NCI-H748 treated with DMSO at 0.1 percent for 48 hours (cell line): ENCODE results near the gene COL4A2.

Experiments
- DNase-seq: peaks from one replicate; lab custom pipeline; 2025; lab: John Stamatoyannopoulos, UW

Gene COL4A2

DNA sequence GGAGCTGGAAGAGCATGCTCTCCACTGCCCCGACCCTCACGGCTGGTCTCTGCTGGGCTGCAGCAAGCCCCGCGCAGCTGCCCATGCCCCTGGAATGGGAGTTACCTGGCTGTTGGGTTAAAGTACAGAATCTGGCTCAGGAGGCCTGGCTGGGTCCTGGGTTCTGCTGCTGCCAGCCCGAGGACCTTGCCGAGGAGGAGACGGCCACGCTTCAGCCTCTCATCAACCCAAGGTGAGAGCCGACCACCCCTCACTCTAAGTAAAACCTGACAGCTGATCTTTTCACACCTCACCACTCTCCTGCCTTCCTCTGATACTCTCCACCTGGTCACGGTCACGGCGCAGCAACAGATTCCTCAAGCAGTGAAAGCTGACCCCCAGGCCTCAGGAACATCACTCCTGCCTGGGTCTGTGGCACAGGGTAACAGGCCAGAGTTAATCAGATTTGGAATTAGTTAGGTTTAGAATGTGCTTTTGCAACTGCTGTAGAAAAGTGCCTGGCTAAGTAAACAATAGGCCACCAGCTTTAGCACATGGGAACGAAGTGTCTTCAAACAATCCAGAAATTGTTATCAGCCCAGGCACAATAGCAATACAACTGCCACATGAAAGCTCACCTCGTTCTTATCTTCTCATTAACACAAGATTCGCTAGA is 233.9 kb downstream of the COL4A2 start:
- DNase-seq, result no peak

DNA sequence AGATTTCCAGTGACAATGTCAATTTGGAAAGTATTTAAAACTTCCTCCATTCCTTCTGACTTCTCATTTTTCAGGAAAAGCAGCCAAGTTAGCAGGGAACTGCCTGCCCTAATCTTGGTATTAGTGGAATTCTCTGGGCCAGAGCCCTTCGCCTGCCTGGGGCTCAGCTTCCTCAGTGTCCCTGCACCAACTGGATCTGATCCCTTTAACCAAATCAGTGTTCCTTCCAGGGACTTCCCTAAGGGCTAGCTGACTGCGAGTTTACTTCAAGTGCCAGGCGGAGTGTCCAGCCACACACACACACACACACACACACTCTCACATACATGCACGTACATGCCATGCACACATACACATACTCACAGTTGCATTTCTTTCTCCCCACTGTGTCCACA is 234.4 kb downstream of the COL4A2 start:
- DNase-seq, result no peak

DNA sequence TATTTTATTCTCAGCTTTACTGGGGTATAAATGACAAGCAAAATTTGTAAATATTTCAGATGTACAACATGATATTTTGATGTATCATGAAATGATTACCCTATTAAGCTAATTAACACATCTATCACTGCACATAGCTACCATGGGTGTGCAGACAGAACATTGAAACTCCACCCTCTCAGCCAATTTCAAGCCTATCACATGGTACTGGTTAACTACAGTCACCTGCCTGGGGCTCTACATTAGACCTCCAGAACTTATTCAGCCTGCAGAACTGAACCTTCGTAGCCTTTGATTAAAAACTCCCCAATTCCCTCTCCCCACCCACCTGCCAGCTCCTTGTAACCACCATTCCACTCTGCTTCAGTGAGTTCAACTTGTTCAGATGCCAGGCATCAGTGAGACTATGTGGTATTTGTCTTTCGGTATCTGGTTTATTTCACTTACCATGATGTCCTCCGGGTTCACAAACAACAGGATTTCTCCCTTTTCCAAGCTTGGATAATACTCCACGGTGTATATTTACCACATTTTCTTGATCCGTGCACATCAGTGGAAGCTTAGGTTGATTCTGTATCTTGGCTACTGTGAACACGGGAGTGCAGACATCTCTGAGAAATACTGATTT is 235.2 kb downstream of the COL4A2 start:
- no peak for DNase-seq

GRCh38 chr13:110546378-110546777 is 239.3 kb downstream of the COL4A2 start:
- DNase-seq, result no peak

GRCh38 chr13:110546926-110547325 is 239.8 kb downstream of the COL4A2 start:
- no peak for DNase-seq

DNA sequence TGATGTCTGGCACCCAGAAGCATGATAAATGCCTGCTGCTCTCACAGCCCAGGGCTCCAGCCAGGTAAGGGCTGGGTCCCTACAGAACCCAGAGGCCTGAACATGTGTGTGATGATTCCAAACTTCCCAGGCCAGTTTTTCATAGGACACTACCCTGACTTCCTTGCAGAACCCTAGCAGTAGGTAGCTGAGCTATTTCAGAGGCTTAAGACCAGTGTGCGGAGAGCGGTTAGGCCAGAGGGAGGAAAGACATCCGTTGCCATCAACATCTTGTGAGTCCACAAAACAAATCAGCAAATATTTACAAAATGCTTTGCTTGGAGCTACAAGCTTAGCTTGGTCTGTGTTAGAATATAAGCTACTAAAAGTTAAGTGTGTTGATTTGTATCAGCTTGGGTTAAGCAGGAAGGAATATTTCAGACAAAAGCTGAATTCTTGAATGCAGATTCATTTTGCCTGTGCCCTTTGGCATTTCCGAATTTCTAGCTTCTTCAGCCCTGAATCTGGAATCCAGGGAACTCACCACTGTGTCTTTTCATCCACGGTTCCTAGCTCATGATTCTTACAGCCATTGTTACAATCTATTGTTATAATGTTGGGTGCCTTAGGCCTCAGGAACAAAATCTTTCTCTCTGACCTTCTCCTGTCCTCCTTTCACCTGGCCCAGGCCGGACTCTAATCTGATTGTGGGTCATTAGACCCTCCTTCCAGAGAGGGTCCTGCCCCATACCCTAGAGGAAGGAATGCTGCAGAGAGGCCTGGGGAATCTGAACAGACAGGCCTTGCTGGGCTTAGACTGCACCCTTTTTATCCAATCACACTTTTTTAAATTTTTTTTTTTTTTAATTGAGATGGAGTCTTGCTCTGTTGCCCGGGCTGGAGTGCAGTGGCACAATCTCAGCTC is 242.1 kb downstream of the COL4A2 start:
- DNase-seq, result no peak

DNA sequence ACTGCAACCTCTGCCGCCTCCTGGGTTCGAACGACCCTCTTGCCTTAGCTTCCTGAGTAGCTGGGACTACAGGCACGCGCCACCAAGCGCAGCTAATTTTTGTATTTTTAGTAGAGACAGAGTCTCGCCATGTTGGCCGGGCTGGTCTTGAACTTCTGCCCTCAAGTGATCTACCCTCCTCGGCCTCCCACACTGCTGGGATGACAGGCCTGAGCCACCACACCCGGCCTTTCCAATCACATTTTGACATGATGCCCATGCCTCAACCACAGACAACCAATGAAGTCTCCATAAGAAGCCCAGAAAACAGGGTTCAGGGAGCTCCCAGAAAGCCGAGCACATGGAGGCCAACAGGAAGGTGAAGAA is 242.7 kb downstream of the COL4A2 start:
- no peak for DNase-seq

DNA sequence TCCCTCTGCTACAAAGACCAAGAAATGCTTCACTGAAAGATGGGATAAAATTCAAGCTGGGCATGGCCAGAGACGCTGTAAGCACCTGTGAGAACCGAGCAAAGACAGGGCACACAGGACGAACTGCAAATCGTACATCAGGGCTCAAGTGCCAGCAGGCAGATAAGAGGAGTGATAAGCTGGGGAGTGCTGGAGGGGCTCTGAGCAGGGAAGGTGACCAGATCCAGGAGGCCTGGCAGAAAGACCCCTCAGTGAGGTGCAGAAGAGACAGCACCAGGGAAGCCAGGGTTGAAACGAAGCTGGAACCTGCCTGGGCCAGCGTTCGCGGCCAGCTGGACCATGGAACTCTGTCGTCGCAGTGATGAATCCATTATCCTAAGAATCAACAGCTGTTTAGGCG is 244.2 kb downstream of the COL4A2 start:
- DNase-seq, result no peak

- no peak for DNase-seq
These were observed 245.7 kb downstream of the COL4A2 start for GRCh38 chr13:110552767-110553166.

DNA sequence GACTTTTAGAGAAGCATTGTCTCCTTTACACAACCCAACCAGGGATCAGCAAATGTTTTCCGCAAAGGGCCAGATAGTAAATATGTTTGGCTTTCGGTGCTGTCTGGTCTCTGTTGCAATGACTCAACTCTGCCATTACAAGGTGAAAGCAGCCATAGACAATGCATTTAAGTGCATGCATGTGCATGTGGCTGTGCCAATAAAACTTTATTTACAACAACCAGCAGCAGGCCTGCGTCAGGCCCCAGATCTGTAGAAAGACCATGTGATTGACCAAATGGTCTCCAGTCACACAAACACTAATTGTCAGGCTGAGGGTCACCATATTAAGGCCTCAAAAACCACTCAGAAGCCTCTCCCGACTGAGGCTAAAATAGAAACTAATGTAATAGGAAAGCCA is 246.3 kb downstream of the COL4A2 start:
- DNase-seq, result no peak

DNA sequence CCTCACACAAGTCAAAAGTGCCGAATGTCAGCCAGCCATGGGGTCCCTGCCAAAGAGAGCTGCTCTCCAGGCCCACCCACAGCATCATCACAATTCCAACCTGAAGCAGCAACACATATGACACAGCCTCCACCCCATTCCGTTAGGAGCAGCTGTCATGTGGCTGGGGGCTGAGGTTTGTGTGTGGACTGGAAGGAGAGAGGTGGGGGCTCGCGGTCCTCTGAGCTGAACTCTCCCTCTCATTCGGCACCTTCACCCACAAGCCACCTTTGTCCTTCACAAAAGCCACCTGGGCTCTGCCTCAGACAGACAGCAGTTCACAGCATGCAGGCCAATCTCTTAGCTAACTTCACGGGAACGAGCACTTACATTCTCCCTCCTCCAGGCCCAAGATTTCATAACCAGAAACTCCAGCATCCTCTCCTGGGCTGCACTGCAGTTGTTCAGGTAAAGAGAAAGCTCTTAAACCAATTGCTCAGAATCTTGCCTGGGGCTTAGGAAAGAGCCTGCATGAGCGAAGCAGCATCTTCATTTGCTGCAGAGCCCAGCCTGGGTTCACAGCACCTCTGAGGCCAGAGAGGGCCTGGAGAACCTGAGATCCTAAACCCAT is 247.2 kb downstream of the COL4A2 start:
- DNase-seq, result no peak

GRCh38 chr13:110554946-110555345 is 247.9 kb downstream of the COL4A2 start:
- no peak for DNase-seq

DNA sequence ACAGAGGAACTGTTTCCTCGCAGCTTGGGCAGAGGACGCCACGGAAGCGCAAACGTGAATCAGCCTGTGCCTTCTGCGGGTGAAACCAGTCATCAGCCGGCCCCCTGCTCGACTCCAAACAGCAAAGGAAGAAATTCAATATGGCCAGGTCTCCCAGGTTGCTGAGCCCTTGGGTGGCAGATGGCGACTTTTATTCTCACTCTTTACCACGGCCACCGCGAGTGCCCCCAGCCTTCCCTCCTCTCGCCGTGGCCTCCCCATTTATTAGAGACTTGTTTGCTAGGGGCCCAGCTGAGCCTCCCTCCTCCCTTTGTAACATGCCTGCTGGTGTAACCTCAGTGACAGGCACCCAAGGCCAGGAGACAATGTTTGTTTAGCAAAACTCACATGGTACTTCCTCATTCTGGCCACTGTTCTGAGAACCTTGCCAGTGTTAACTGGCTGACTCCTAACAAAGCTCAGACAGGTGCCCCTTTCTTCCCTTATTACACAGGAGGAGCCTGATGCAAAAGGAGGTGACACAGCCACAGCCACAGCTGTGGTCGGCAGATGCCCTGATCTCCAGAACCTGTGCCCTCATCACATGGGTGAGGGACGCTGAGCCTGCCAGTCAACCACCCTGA is 248.6 kb downstream of the COL4A2 start:
- DNase-seq, result no peak

DNA sequence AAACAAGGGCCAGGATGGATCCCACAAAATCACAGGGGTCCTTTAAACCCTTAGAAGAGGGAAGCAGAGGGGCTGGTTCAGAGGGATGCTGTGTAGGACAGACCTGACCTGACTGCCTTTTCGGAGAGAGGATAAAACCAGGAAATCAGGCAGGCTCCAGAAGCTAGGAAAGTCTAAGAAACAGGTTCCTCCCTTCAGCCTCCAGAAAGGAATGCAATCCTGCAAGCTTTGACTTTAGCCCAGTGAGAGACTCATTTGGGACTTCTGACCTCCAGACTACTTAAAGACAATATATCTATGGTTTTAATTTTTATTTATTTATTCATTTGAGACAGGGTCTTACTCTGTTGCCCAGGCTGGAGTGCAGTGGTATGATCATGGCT is 249.1 kb downstream of the COL4A2 start:
- DNase-seq, result no peak

DNA sequence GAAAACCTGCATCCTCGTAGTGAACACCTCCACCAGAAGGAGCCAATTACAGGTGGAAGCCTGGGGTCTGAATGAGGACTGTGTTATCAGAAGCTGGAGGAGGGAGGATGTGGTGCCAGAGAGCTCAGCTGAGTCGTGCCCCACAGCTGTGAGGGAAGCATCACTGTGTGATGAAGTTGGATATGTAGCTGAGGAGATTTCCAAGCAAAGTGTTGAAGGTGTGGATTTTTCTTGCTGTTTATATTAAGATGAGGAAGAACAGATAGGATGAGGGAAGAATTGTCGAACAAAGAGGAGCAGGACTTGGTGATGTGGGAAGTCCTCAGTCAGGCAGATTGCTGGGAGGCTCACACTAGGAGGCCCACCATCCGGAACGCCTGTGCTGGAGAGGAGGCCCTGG is 250.0 kb downstream of the COL4A2 start:
- no peak for DNase-seq

- no peak for DNase-seq
These were observed 250.7 kb downstream of the COL4A2 start for GRCh38 chr13:110557610-110558305.

DNA sequence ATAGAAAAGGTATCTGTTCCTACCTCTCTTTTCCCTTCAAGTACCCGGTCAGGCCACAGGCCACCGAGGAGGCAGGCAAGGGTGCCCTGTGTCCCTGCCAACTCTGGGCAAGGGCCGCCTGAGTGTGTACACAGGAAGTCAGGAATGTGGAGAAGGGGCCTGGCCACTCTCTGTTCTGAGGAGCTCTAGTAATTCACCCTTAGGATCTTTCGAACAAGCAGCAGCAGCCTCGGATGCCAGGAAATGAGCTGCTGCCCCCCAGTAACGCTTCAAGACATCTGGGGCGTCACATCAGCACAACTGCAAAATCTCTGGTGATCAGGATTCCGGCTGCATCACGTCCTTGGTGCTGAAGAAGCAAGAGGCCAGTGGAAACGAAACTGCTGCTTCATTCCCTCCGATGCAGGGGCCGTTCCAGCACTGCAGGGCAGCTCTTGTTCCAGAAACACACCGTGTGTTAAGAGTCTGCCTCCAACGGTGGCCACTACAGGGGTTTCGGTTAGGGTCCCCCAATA is 252.4 kb downstream of the COL4A2 start:
- DNase-seq, result no peak

DNA sequence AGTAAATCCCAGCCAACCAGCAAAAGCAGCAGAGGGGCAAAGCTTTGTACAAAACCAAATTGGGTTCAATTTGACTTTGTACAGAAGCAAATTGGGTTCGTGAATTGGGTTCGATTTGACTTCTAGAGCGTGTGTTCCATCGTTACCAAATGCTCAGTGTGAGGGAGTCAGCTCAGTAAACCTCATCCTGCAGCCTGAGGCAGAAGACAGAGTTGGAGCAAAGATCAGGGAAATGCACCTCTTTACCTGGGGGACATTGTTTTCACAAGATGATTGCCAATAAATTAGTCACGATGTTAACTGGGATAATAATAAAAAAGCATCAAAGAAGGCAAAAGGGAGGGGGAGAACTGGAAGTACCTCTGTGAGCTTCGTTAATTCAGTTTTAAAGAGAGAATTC is 252.9 kb downstream of the COL4A2 start:
- DNase-seq, result no peak

DNA sequence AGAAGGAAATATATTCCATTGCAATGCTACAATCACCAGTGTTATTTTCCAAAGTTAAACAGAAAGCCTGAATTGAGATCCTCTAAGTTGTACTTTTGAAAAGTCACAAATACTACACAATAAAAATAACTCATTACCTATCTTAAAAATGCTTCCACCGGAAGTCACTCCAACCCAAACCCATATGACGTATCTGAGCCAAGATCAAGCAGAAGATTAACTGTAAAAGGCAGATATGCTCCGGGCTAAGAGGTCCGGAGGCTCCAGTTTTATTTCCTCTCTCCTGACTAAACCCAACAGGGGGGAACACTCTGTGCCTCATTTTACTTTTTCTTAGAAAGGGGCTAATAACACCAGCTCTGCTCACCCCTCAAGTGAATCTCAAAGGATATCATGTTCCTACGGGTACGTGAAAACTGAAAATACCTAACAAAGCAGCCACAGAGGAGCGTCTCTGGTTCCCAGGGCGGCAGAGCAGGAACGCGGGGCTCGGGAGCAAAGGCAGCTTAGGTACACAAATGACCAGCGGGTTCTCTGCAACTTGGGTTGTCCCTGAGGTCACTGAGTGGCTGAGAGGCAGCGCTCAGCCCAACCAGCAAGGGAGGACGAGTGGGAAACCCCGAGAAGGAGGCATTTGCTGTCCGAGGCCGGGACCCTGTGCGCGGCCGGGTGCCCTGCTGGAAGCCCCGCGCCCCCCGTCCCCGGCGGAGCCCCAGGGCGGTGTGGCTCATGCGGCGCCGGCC is 253.7 kb downstream of the COL4A2 start:
- no peak for DNase-seq

DNA sequence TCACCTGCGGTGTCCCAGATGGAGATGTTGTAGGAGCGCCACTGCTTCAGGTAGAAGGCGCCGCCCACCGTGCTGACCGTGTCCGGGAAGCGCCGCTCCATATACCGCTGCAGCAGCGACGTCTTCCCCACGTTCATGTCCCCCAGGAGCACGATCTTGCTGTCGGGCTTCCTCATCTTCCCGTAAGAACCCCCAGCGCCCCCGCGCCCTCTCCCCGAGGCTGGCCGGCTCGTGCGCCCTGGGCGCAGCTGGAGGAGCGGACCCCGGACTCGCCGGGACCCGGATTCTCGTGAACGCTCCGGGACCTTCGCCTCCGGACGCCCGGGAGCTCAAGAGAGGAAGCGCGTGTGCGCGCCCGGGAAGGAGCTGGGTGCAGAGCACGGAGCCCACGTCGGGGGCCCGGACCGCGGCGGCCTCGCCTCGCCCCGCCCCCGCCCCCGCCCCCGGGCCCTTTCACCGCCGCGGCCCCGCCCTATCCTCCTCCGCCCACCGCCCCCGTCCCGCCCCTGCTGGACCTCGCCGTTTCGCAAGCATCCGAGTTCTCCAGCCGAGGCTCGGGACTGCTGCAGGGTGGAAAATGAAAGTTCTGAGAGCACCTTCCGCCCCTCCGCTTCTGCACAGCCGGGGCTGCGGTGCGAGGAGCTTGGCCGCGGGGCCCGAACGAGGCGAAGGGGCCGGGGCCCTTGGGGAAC is 254.4 kb downstream of the COL4A2 start, which contains the start of gene RAB20:
Gene RAB20 (minus strand): TSS at position 379 of the 692 bp plus-strand sequence. CDS start 203 bp downstream, at position 176.
- peak; percentile 21 for DNase-seq
